GM12878 (cell line): ENCODE data around the gene TET2. TPM values are rescaled to one million over a fixed set of nuclear protein-coding genes. Genes with fewer than 3 reads are reported as not detected.

Experiments used
- BCL11A ChIP-seq: IDR thresholded peaks from 2 replicates; pipeline ENCODE4 v1.6.1; 2011; ENCODE audit warnings: low read depth, low read length
- CEBPB ChIP-seq, 2 experiments: fragments of 150-350 bp in 1 of 2; IDR thresholded peaks; 2 replicates each; pipeline ENCODE4 v1.6.1; 2012 to 2014; ENCODE audit warnings: low read depth in 2 of 2, low read length in 2 of 2, borderline replicate concordance in 1 of 2, inconsistent platforms in 1 of 2
- DPF2 ChIP-seq: fragments of 450-650 bp; IDR thresholded peaks from 2 replicates; pipeline ENCODE4 v1.6.1; 2017; ENCODE audit warnings: mild to moderate bottlenecking
- FOS ChIP-seq: IDR thresholded peaks from 3 replicates; pipeline ENCODE4 v1.6.1; 2011; ENCODE audit warnings: borderline replicate concordance; ENCODE audit not compliant: insufficient read length; ENCODE audit errors: extremely low read depth
- LARP7 ChIP-seq: fragments of 450-650 bp; IDR thresholded peaks from 2 replicates; pipeline ENCODE4 v1.6.1; 2017; ENCODE audit warnings: mild to moderate bottlenecking
- MEF2B ChIP-seq: fragments of 450-650 bp; IDR thresholded peaks from 2 replicates; pipeline ENCODE4 v1.6.1; 2018; ENCODE audit warnings: mild to moderate bottlenecking, moderate library complexity; ENCODE audit not compliant: partially characterized antibody, poor library complexity, severe bottlenecking
- NBN ChIP-seq: fragments of 450-650 bp; IDR thresholded peaks from 2 replicates; pipeline ENCODE4 v1.6.1; 2016
- NFIC ChIP-seq: IDR thresholded peaks from 2 replicates; pipeline ENCODE4 v1.6.1; 2012; ENCODE audit warnings: low read depth, mild to moderate bottlenecking, inconsistent platforms, low read length, moderate library complexity
- NKRF ChIP-seq: fragments of 450-650 bp; conservative IDR thresholded peaks from 2 replicates; pipeline ENCODE4 v1.6.1; 2017; ENCODE audit warnings: mild to moderate bottlenecking, moderate library complexity
- RELA ChIP-seq: fragments of 450-650 bp; IDR thresholded peaks from 2 replicates; pipeline ENCODE4 v1.8.0; 2014; ENCODE audit warnings: borderline replicate concordance; ENCODE audit not compliant: partially characterized antibody
- REST ChIP-seq: IDR thresholded peaks from 2 replicates; pipeline ENCODE4 v1.6.1; 2012; ENCODE audit warnings: mild to moderate bottlenecking, low read depth, low read length
- SIN3A ChIP-seq: IDR thresholded peaks from 2 replicates; pipeline ENCODE4 v1.6.1; 2012; ENCODE audit warnings: low read depth, low read length, improper control_type of control experiment
- ZBTB11 ChIP-seq: fragments of 450-650 bp; formaldehyde crosslinking; IDR thresholded peaks from 2 replicates; pipeline ENCODE4 v1.5.0; 2022; ENCODE audit warnings: mild to moderate bottlenecking, missing genetic modification characterization
- ZBTB4 ChIP-seq: fragments of 450-650 bp; formaldehyde crosslinking; IDR thresholded peaks from 2 replicates; pipeline ENCODE4 v1.4.0; 2022; ENCODE audit warnings: mild to moderate bottlenecking, moderate library complexity
- ZNF24 ChIP-seq: fragments of 450-650 bp; IDR thresholded peaks from 2 replicates; pipeline ENCODE4 v1.6.1; 2017; ENCODE audit warnings: antibody characterized with exemption, mild to moderate bottlenecking
- polyA plus RNA-seq, 11 experiments: library from polyadenylated mRNA; depleted of rRNA in 4 of 11; unstranded in 6 of 11; stranded (reverse) in 5 of 11; fragments of >200 nt; fragmentation: Nextera tagmentation in 4 of 11; fragmentation: Illumina TruSeq in 1 of 11; extraction: Ambion mirVana in 4 of 11; extraction: Trizol in 1 of 11; gene quantifications; 1 replicate in 1 of 11; 2 replicates in 10 of 11; pipeline versions ENCODE4 v1.2.1 to v1.2.3, GENCODE V29; 2011 to 2016; ENCODE audit warnings: inconsistent platforms in 2 of 11, missing spikeins in 2 of 11, low read depth in 1 of 11
- total RNA-seq, 4 experiments: library from RNA; depleted of rRNA in 3 of 4; stranded (reverse); fragments of >200 nt in 3 of 4; fragmentation: Illumina TruSeq in 1 of 4; extraction: Trizol in 1 of 4; gene quantifications; 2 replicates each; pipeline versions ENCODE4 v1.2.1 to v1.2.3, GENCODE V29; 2013 to 2021

Gene TET2
- total and polyA plus RNA-seq, 10 of the 15 experiments (the other 5 are each of a cell fraction or from before 2014, with no cell fraction given) = 3.7 to 49.0 (median 27.5) TPM

- TF ChIP-seq REST (no peak), BCL11A (peak; percentile 57; the same call in 1 of the 2 replicates), ZNF24 (no peak), MEF2B (peak; percentile 74), ZBTB11 (no peak), ZBTB4 (CRISPR knock-in tag) (no peak), SIN3A (no peak), NBN (peak; percentile 65; the same call in 1 of the 2 replicates), NFIC (peak; percentile 95), DPF2 (peak; percentile 70; the same call in 1 of the 2 replicates), RELA (no peak), LARP7 (no peak), FOS (no peak), NKRF (no peak), CEBPB (IDR thresholded peaks at IDR 0.05; ENCODE audit: borderline replicate concordance in 1 of 2, low read depth in 2 of 2, low read length in 2 of 2) (peak in 1 of 2 experiments; percentile 68; a peak in 2 of 4 replicates)
These were observed 158.6 kb downstream of the TET2 start (continued) for GRCh38 chr4:105305019-105305836.
